ENCODE data around the gene DAZAP1. TPM values are rescaled to one million over a fixed set of nuclear protein-coding genes. Genes with fewer than 3 reads are reported as not detected.

Gene DAZAP1
- polyA plus RNA-seq, 1 experiment: 45.8 TPM

DNA sequence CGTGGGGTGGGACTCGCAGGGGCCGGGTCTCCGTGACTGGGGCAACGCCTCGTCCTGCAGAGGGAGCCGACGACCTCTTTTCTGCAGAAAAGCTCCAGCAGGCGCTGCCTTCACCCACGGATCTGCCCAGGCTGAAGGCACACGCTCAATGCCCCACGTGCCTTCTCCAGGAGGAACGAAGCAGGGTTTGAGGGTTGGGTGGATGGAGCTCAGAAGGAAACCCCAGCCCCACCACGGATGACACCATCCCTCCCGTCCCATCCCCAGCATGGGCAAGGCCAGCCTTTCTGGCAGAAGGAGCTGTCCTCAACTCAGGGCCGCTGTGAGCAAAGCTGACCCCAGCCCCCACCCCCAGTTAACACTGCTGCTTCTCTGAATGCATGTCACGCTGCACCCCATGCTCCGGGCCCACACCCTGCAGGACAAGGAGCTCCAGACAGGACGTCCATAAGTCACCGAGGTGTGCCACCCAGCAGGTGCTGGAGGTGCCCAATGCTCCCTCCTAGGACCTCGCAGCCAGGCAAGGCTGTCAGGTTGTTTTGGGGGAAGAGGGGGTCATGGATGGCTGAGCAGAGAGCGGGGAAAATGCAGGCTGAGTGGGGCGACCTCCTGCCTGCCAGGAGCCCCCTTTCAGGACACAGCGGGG is 64.3 kb downstream of the DAZAP1 start:
- no peak overlapping the region for H3K4me3 ChIP-seq (ENCODE audit: low read depth, low read length)
- ChIA-PET CTCF (interaction anchor here (0.6 to 1.1 kb wide), 3 partner anchors 193 to 355 kb away, joined by 3 to 7 read pairs (median 4); no protein-coding TSS in a partner anchor), POLR2A (interaction anchor here (0.7 kb wide), 1 partner anchor 16 kb away, joined by 3 read pairs; no protein-coding TSS in a partner anchor)
- no peak overlapping the region for H3K27ac ChIP-seq (ENCODE audit: low read depth, low read length)
- H3K27me3 ChIP-seq (ENCODE audit: control insufficient read depth, insufficient read depth, low read length): peaks cover 51% of the 10 kb centered on the region
- TF ChIP-seq, protein P1, sequence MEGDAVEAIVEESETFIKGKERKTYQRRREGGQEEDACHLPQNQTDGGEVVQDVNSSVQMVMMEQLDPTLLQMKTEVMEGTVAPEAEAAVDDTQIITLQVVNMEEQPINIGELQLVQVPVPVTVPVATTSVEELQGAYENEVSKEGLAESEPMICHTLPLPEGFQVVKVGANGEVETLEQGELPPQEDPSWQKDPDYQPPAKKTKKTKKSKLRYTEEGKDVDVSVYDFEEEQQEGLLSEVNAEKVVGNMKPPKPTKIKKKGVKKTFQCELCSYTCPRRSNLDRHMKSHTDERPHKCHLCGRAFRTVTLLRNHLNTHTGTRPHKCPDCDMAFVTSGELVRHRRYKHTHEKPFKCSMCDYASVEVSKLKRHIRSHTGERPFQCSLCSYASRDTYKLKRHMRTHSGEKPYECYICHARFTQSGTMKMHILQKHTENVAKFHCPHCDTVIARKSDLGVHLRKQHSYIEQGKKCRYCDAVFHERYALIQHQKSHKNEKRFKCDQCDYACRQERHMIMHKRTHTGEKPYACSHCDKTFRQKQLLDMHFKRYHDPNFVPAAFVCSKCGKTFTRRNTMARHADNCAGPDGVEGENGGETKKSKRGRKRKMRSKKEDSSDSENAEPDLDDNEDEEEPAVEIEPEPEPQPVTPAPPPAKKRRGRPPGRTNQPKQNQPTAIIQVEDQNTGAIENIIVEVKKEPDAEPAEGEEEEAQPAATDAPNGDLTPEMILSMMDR (IDR thresholded peaks at IDR 0.05; ENCODE audit: low read depth, low read length): peak; percentile 22; the same call in 1 of the 2 replicates
- no peaks in the 10 kb centered on the region; the same call in 1 of the 2 replicates for H3K9me3 ChIP-seq (ENCODE audit: control insufficient read depth, insufficient read depth, low read length)
- no peak for DNase-seq (ENCODE audit: low read depth, low spot score)

GRCh38 chr19:1472231-1473084 is 65.1 kb downstream of the DAZAP1 start:
- peaks cover 45% of the 10 kb centered on the region for H3K27me3 ChIP-seq (ENCODE audit: control insufficient read depth, insufficient read depth, low read length)
- H3K9me3 ChIP-seq (ENCODE audit: control insufficient read depth, insufficient read depth, low read length): no peaks in the 10 kb centered on the region; the same call in 1 of the 2 replicates
- POLR2A ChIA-PET: interaction anchor here (0.6 kb wide), 1 partner anchor 28 kb away, joined by 3 read pairs; no protein-coding TSS in a partner anchor
- TF ChIP-seq, protein P1 (IDR thresholded peaks at IDR 0.05; ENCODE audit: low read depth, low read length): no peak
- H3K27ac ChIP-seq (ENCODE audit: low read depth, low read length): no peak overlapping the region
- no peak overlapping the region for H3K4me3 ChIP-seq (ENCODE audit: low read depth, low read length)
- CTCF ChIA-PET: interaction anchor here (0.6 to 1.1 kb wide), 3 partner anchors 194 to 354 kb away, joined by 3 to 7 read pairs (median 4); no protein-coding TSS in a partner anchor
- DNase-seq (ENCODE audit: low read depth, low spot score): no peak

DNA sequence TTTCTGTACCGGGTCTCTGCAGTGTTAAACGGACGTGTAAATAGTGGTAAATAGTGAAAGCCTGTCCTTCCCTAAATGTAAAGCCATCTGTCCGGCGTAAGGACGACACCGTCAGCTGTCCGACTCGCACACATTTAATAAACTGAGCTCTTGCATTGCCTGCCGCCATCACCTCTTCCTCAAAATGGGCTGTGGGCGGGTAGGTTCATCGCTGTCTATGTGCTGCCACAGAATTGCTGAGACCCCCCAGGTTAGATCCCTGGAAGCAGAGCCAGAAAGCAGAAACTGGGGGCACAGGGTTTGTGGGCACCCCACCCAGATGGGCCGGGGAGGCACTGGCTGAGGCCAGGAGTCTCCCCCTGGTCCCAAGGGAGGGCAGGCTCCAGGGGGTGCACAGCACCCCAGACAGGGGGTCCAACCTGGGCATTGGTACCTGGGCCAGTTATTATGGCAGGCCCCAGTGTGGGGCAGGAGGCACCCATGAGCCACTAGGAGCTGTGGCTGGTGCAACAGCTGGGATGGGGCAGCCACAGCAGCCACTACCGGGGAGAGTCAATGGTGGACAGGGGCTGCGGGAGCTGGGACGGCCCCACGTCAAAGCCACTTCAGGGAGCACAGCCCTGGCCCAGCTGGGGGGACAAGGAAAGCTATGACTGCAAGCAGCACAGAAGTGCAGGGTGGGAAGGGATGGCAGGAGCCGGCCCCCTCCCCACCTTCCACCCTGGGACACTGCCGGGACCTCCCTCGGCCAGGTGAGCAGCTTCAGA is 65.9 kb downstream of the DAZAP1 start:
- Histone ChIP-seq H3K9me3 (ENCODE audit: control insufficient read depth, insufficient read depth, low read length) (no peaks in the 10 kb centered on the region; the same call in 1 of the 2 replicates), H3K27me3 (ENCODE audit: control insufficient read depth, insufficient read depth, low read length) (peaks cover 39% of the 10 kb centered on the region), H3K4me3 (ENCODE audit: low read depth, low read length) (no peak overlapping the region), H3K27ac (ENCODE audit: low read depth, low read length) (no peak overlapping the region)
- ChIA-PET CTCF (no interaction called here), POLR2A (no interaction called here)
- TF ChIP-seq, protein P1 (IDR thresholded peaks at IDR 0.05; ENCODE audit: low read depth, low read length): no peak
- DNase-seq (ENCODE audit: low read depth, low spot score): no peak

DNA sequence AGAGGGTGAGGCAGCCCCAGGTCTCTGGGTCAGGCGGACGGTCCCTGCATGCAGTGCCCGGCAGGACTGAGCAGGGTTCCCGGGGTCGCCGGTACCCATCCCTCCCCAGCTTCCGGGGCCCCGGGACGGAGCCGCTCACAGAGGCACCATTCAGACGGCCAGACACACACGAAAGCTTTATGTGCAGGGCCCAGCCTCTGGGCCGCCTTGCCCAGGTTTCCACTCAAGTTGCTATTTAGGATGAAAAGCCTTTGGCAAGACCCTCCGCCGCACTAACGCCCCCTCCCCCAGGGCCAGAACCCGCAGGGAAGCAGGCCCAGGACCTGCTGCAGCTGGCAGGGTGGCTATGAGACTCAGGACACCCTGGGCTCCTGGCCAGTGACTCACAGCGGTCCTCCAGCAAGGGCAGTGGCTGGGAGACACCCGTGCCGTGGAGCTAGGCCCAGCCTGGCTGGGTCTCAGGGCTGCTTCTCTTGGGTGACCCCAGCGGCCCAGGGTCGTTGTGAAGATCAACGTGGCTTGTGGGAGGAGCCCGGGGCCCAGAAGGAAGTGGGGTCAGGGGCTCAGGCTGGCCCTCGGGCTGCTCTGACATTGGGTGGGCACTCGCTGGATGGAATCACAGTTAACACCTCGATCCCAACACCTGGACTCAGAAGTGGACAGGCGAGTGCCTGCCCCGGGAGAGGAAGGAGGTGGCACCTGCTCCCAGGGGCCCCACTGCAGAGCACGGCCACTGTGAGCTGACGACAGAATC is 66.8 kb downstream of the DAZAP1 start:
- TF ChIP-seq, protein P1 (IDR thresholded peaks at IDR 0.05; ENCODE audit: low read depth, low read length): no peak
- DNase-seq (ENCODE audit: low read depth, low spot score): no peak
- H3K9me3 ChIP-seq (ENCODE audit: control insufficient read depth, insufficient read depth, low read length): no peaks in the 10 kb centered on the region; the same call in 1 of the 2 replicates
- H3K27me3 ChIP-seq (ENCODE audit: control insufficient read depth, insufficient read depth, low read length): peaks cover 37% of the 10 kb centered on the region
- H3K4me3 ChIP-seq (ENCODE audit: low read depth, low read length): no peak overlapping the region
- no peak overlapping the region for H3K27ac ChIP-seq (ENCODE audit: low read depth, low read length)
- ChIA-PET CTCF (no interaction called here), POLR2A (no interaction called here)

All from AG04450 (cell line).